ENCODE measurements around the gene NPAS3.

DNA sequence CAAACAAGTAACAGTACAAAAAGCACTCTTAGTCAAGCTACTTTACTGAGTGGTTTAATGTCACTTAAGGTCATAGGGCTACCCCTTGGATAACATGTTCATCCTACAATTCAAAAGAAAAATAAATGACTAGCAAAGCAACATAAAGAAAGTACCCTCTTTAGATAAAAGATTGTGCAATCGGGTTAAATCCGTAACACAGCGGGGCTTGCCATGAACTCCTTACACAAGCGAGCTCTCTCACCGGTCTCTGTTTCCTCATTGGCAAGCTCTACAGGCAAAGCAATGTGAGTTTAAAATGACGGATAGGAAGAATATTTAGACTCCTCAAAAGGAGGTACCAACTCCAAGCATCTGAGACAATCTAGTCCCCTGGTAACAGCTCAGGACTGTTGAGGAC, 871.6 kb downstream of the NPAS3 start:
- TF ChIP-seq POLR2A (IDR thresholded peaks at IDR 0.05): no peak
- TF ChIP-seq, protein P1, sequence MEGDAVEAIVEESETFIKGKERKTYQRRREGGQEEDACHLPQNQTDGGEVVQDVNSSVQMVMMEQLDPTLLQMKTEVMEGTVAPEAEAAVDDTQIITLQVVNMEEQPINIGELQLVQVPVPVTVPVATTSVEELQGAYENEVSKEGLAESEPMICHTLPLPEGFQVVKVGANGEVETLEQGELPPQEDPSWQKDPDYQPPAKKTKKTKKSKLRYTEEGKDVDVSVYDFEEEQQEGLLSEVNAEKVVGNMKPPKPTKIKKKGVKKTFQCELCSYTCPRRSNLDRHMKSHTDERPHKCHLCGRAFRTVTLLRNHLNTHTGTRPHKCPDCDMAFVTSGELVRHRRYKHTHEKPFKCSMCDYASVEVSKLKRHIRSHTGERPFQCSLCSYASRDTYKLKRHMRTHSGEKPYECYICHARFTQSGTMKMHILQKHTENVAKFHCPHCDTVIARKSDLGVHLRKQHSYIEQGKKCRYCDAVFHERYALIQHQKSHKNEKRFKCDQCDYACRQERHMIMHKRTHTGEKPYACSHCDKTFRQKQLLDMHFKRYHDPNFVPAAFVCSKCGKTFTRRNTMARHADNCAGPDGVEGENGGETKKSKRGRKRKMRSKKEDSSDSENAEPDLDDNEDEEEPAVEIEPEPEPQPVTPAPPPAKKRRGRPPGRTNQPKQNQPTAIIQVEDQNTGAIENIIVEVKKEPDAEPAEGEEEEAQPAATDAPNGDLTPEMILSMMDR (IDR thresholded peaks at IDR 0.05): no peak
